OCI-LY7 (cell line): Measurements from ENCODE around the gene BCL2L12. TPM values are rescaled to one million over a fixed set of nuclear protein-coding genes. Genes with fewer than 3 reads are reported as not detected.

ENCODE experiments used
- BruUV-seq: library from RNA; stranded (reverse); fragments of 400-500 nt; replicated peaks from 2 replicates; lab custom pipeline; 2021; lab: Mats Ljungman, UMichigan
- CTCF ChIA-PET: fragments of 300-600 bp; sonication (Branson Sonifier 250); formaldehyde crosslinking; loops from one replicate; lab custom pipeline; 2022; ENCODE audit warnings: antibody characterized with exemption; ENCODE audit not compliant: unreplicated experiment; lab: Charles Lee
- POLR2A ChIA-PET: fragments of 300-600 bp; sonication (Branson Sonifier 250); formaldehyde crosslinking; loops from one replicate; lab custom pipeline; 2022; ENCODE audit warnings: antibody characterized with exemption; lab: Charles Lee
- DNase-seq: peaks from one replicate; pipeline ENCODE4 v3.0.0-alpha.2; 2015; ENCODE audit warnings: low spot score
- H2AFZ ChIP-seq: fragments of 200-600 bp; sonication (generic), shearing (Covaris generic); 2 replicates; pipeline ENCODE4 v1.6.1; 2014; ENCODE audit warnings: mild to moderate bottlenecking, antibody characterized with exemption, low read length, moderate library complexity
- H3K27ac ChIP-seq: fragments of 200-600 bp; sonication (generic); 2 replicates; pipeline ENCODE4 v1.5.1; 2014; ENCODE audit warnings: mixed run types, low read depth, mild to moderate bottlenecking, moderate library complexity, low read length, inconsistent platforms; ENCODE audit not compliant: poor library complexity, severe bottlenecking
- H3K36me3 ChIP-seq: fragments of 200-600 bp; sonication (generic); 2 replicates; pipeline ENCODE4 v1.6.1; 2014; ENCODE audit warnings: mild to moderate bottlenecking, antibody characterized with exemption, low read length, moderate library complexity, mixed read lengths; ENCODE audit not compliant: insufficient read depth
- H3K4me1 ChIP-seq: fragments of 200-600 bp; sonication (generic); 2 replicates; pipeline ENCODE4 v1.5.1; 2014; ENCODE audit warnings: mild to moderate bottlenecking, low read length; ENCODE audit not compliant: insufficient read depth, poor library complexity, severe bottlenecking
- H3K4me2 ChIP-seq: fragments of 200-600 bp; sonication (generic); 2 replicates; pipeline ENCODE4 v1.6.1; 2014; ENCODE audit warnings: mild to moderate bottlenecking, low read length
- H3K4me3 ChIP-seq: fragments of 200-600 bp; sonication (generic); 2 replicates; pipeline ENCODE4 v1.5.1; 2014; ENCODE audit warnings: mild to moderate bottlenecking, low read depth, low read length; ENCODE audit not compliant: poor library complexity, severe bottlenecking
- H3K79me2 ChIP-seq: fragments of 200-600 bp; sonication (generic); 2 replicates; pipeline ENCODE4 v1.6.1; 2016; ENCODE audit warnings: low read depth, mild to moderate bottlenecking, low read length, moderate library complexity, mixed read lengths; ENCODE audit not compliant: insufficient read depth
- H3K9me2 ChIP-seq: fragments of 200-600 bp; sonication (generic); 2 replicates; pipeline ENCODE4 v1.6.1; 2016; ENCODE audit warnings: mild to moderate bottlenecking, low read length, mixed read lengths; ENCODE audit not compliant: insufficient read depth
- H3K9me3 ChIP-seq: fragments of 200-600 bp; sonication (generic); 2 replicates; pipeline ENCODE4 v1.6.1; 2014; ENCODE audit warnings: mild to moderate bottlenecking, mixed run types, low read length, mixed read lengths
- H4K20me1 ChIP-seq: fragments of 200-600 bp; sonication (generic); 2 replicates; pipeline ENCODE4 v1.6.1; 2014; ENCODE audit warnings: mild to moderate bottlenecking, antibody characterized with exemption, low read length, moderate library complexity, mixed read lengths; ENCODE audit not compliant: insufficient read depth
- EZH2phosphoT487 ChIP-seq: fragments of 200-600 bp; sonication (generic); IDR thresholded peaks from 2 replicates; pipeline ENCODE4 v1.6.1; 2018; ENCODE audit warnings: low read depth, borderline replicate concordance, mild to moderate bottlenecking, mixed run types, antibody characterized with exemption, low read length, moderate library complexity, mixed read lengths
- intact Hi-C: fragments of 100-400 bp; cut with micrococcal nuclease; formaldehyde crosslinking; loops from one replicate; pipeline ENCODE4 v1.10.0; 2022; ENCODE audit not compliant: unreplicated experiment
- total RNA-seq, 2 experiments: library from RNA; depleted of rRNA in 1 of 2; stranded (reverse); fragments of >200 nt in 1 of 2; shearing (Covaris generic) in 1 of 2; gene quantifications; 2 replicates each; pipeline ENCODE4 v1.2.3, GENCODE V29; 2014 to 2022
- TF ChIP-seq, protein P1 (sequence below): fragments of 200-600 bp; sonication (generic); conservative IDR thresholded peaks from 2 replicates; pipeline ENCODE4 v1.5.1; 2014; ENCODE audit warnings: mild to moderate bottlenecking, antibody characterized with exemption, low read length, moderate library complexity, mixed read lengths

Gene BCL2L12
- total RNA-seq, 2 experiments from 2014 or later: 38.9 to 65.4 TPM

DNA sequence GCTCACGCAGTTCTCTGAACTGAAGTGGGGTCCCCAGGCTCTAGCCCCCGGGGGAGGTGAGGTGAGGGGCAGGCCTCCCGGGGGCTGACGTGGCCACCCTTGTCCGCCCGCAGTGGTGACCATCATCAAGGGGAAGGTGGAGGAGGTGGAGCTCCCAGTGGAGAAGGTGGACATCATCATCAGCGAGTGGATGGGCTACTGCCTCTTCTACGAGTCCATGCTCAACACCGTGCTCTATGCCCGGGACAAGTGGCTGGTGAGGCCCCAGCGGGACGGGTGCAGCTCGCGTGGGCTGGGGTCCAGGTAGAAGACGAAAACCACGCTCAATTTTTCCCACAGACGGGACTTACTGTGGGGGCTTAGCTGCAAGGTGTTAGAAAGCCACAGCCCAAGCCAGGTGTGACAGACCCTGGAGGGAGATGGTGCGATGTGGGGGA, 18.1 kb downstream of the BCL2L12 start:
- H3K4me3 ChIP-seq: no peak overlapping the region
- CTCF ChIA-PET: no interaction called here
- H3K4me2 ChIP-seq: no peak overlapping the region
- no peaks in the 10 kb centered on the region for H3K9me3 ChIP-seq
- no peak overlapping the region for H3K27ac ChIP-seq
- no peak for DNase-seq
- no TSS peak for BruUV-seq
- H3K36me3 ChIP-seq: peaks cover 95% of the 10 kb centered on the region
- no peak overlapping the region for H2AFZ ChIP-seq
- POLR2A ChIA-PET: no interaction called here
- TF ChIP-seq EZH2phosphoT487: no peak
- TF ChIP-seq, protein P1, sequence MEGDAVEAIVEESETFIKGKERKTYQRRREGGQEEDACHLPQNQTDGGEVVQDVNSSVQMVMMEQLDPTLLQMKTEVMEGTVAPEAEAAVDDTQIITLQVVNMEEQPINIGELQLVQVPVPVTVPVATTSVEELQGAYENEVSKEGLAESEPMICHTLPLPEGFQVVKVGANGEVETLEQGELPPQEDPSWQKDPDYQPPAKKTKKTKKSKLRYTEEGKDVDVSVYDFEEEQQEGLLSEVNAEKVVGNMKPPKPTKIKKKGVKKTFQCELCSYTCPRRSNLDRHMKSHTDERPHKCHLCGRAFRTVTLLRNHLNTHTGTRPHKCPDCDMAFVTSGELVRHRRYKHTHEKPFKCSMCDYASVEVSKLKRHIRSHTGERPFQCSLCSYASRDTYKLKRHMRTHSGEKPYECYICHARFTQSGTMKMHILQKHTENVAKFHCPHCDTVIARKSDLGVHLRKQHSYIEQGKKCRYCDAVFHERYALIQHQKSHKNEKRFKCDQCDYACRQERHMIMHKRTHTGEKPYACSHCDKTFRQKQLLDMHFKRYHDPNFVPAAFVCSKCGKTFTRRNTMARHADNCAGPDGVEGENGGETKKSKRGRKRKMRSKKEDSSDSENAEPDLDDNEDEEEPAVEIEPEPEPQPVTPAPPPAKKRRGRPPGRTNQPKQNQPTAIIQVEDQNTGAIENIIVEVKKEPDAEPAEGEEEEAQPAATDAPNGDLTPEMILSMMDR: no peak
- peaks cover 23% of the 10 kb centered on the region for H3K4me1 ChIP-seq
- 0 out of 2 replicates have a peak, but pooled peaks cover 10% of the 10 kb centered on the region for H4K20me1 ChIP-seq
- intact Hi-C loops: no loop called here
- peaks cover 38% of the 10 kb centered on the region for H3K79me2 ChIP-seq
- H3K9me2 ChIP-seq: no peaks in the 10 kb centered on the region

DNA sequence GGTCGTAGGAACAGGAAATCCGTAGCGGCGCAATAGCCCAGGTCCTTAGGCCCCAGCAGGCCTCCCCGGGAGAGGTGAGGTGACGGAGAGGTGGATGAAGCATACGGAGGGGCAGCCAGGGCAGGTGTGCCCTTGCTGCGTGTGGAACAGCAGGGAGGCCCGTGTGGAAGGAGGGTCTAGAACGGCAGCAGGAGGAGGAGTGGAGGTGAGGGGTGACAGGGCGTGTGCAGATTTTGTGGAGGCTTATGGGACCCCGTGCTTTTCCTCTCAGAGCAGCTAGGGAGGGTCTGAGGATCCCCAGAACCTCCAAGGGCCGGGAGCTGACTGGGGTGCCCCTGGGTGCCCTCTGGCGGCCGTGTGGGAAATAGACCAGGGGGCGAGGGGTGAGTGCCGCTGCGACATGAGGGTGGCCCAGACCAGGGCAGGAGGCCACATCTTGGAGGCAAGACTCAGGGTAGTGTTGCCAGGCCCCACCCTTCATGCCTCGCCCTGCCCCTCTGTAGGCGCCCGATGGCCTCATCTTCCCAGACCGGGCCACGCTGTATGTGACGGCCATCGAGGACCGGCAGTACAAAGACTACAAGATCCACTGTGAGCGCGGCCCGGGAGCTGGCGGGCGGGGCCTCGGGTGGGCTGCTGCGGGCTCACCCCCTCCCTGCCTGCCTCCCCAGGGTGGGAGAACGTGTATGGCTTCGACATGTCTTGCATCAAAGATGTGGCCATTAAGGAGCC, 18.7 kb downstream of the BCL2L12 start:
- POLR2A ChIA-PET: no interaction called here
- H3K4me1 ChIP-seq: peaks cover 18% of the 10 kb centered on the region
- 0 out of 2 replicates have a peak, but pooled peaks cover 6% of the 10 kb centered on the region for H4K20me1 ChIP-seq
- no peak for TF ChIP-seq EZH2phosphoT487
- TF ChIP-seq, protein P1: peak; percentile 71
- peaks cover 97% of the 10 kb centered on the region for H3K36me3 ChIP-seq
- H3K27ac ChIP-seq: no peak overlapping the region
- DNase-seq: no peak
- no peak overlapping the region for H3K4me2 ChIP-seq
- H2AFZ ChIP-seq: no peak overlapping the region
- no peak overlapping the region for H3K4me3 ChIP-seq
- H3K9me3 ChIP-seq: no peaks in the 10 kb centered on the region
- BruUV-seq: no TSS peak
- CTCF ChIA-PET: no interaction called here
- H3K9me2 ChIP-seq: no peaks in the 10 kb centered on the region
- intact Hi-C loops: no loop called here
- H3K79me2 ChIP-seq: peaks cover 32% of the 10 kb centered on the region

DNA sequence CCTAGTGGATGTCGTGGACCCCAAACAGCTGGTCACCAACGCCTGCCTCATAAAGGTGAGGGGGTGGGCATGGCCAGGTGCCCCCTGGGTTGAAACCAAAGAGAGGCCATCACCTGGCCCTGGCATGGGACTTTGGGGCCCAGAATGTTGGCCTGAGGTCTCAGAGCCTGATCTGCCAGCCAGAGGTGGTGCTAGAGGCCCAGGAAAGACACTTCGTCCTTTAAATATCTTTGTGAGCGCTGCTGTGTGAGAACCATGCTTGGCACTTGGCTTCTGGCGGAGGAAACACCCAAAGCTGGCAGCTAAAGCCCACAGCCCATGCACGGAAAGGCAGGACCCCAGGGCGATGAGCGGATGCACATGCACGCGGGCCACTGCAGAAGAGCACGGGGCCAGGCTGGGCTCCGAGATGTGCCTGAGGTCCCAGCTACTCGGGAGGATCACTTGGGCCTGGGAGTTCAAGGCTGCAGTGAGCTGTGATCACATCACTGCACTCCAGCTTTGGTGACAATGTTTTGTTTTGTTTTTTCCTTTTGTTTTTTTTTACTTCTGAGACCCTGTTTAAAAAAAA, 19.3 kb downstream of the BCL2L12 start:
- intact Hi-C loops: no loop called here
- Histone ChIP-seq H3K4me2 (no peak overlapping the region), H4K20me1 (0 out of 2 replicates have a peak, but pooled peaks cover 6% of the 10 kb centered on the region), H3K79me2 (peaks cover 26% of the 10 kb centered on the region), H3K9me2 (no peaks in the 10 kb centered on the region), H2AFZ (no peak overlapping the region), H3K36me3 (peaks cover 97% of the 10 kb centered on the region), H3K27ac (no peak overlapping the region), H3K4me3 (no peak overlapping the region), H3K4me1 (peaks cover 11% of the 10 kb centered on the region), H3K9me3 (no peaks in the 10 kb centered on the region)
- TF ChIP-seq, protein P1: no peak
- no peak for DNase-seq
- BruUV-seq: no TSS peak
- ChIA-PET CTCF (no interaction called here), POLR2A (no interaction called here)
